Thyroid gland (tissue), 4 donors: ENCODE data around the gene CERS5.

Experiments
- POLR2A ChIP-seq, 2 donors: fragments of 450-650 bp; IDR thresholded peaks; one replicate each; pipeline ENCODE4 v1.6.1; 2017; ENCODE audit warnings: antibody characterized with exemption in 2 of 2, mild to moderate bottlenecking in 2 of 2, moderate library complexity in 1 of 2
- TF ChIP-seq, protein P1 (sequence below), 6 experiments: fragments of 200-600 bp in 3 of 6; fragments of 450-650 bp in 3 of 6; sonication (generic) in 3 of 6; IDR thresholded peaks; one replicate each; pipeline ENCODE4 v1.5.1; 2016 to 2019; ENCODE audit warnings: antibody characterized with exemption in 6 of 6, mild to moderate bottlenecking in 2 of 6, inconsistent platforms in 1 of 6, moderate library complexity in 1 of 6

DNA sequence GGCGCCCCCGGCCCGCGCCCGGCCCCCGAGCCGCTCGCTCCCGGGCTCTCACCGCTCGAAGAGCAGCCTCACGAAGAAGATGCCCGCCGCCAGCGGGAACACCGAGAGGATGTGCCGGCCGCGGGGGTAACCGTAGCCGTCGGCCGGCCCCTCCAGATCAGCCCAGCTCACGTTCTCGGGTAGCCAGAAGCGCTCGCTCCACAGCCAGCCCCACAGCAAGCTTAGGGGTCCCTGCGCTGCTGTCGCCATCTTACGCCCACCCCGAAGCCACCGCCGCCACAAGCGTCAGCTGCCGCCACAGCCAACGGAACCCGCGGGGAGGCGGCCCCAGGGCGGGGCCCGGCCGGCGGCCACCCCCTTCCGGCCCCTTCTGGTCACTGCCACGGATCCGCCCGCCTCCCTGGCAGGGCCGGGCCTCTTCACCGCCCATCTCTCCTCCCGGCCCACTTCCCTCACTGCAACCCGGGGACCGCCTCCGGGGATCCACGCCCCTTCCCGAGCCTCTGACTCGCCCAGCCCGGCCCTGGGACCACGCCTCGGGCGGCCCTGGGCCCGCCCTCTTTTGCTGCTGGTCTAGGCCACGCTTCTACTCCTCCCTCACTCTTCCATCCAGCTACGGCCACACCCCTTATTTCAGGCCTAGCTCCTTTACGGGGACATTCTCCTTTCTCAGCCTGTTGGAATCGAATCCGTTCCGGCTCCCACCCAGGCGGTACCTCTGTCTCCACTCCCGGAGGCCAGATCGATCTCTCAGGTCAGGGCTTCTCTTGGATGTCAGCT lies at the start of gene CERS5:
- TF ChIP-seq, protein P1, sequence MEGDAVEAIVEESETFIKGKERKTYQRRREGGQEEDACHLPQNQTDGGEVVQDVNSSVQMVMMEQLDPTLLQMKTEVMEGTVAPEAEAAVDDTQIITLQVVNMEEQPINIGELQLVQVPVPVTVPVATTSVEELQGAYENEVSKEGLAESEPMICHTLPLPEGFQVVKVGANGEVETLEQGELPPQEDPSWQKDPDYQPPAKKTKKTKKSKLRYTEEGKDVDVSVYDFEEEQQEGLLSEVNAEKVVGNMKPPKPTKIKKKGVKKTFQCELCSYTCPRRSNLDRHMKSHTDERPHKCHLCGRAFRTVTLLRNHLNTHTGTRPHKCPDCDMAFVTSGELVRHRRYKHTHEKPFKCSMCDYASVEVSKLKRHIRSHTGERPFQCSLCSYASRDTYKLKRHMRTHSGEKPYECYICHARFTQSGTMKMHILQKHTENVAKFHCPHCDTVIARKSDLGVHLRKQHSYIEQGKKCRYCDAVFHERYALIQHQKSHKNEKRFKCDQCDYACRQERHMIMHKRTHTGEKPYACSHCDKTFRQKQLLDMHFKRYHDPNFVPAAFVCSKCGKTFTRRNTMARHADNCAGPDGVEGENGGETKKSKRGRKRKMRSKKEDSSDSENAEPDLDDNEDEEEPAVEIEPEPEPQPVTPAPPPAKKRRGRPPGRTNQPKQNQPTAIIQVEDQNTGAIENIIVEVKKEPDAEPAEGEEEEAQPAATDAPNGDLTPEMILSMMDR (IDR thresholded peaks at IDR 0.05): peak in 4 of 6 experiments; percentile 14 to 19 (median 19)
- TF ChIP-seq POLR2A (IDR thresholded peaks at IDR 0.05): peak in 1 of 2 donors; percentile 72
